ENCODE data around the gene INSC.

DNA sequence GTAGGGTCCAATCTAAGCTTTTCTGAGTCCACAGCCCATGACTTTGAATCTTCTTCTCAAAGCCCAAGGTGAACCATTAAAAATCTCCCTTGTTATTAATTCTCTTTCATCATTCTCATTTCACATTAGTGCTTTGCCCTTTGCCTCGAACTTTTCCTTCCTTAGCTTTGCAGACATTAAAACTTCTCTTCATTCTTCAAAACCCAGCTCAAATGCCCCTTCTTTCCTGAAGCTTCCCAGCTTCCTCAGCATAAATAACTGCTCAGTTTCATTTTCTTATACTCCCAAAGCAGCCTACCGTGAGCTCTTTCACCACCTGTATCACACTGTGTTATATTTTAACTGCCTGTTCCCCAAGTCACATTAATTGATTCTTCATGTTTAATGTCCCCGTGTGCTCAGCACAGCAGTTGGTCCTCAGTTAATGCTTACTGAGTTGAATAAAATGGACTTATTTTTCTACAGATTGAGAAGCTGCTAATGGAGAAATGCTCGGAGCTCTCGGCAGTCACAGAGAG is 62.0 kb downstream of the INSC start:
- TF ChIP-seq JUN (IDR thresholded peaks at IDR 0.05; ENCODE audit: low read depth, low read length): no peak
- TF ChIP-seq, protein P1, sequence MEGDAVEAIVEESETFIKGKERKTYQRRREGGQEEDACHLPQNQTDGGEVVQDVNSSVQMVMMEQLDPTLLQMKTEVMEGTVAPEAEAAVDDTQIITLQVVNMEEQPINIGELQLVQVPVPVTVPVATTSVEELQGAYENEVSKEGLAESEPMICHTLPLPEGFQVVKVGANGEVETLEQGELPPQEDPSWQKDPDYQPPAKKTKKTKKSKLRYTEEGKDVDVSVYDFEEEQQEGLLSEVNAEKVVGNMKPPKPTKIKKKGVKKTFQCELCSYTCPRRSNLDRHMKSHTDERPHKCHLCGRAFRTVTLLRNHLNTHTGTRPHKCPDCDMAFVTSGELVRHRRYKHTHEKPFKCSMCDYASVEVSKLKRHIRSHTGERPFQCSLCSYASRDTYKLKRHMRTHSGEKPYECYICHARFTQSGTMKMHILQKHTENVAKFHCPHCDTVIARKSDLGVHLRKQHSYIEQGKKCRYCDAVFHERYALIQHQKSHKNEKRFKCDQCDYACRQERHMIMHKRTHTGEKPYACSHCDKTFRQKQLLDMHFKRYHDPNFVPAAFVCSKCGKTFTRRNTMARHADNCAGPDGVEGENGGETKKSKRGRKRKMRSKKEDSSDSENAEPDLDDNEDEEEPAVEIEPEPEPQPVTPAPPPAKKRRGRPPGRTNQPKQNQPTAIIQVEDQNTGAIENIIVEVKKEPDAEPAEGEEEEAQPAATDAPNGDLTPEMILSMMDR (IDR thresholded peaks at IDR 0.05; ENCODE audit: control extremely low read depth in 1 of 3, insufficient read depth in 1 of 3, low read depth in 1 of 3, low read length in 3 of 3): no peak
- TF ChIP-seq POLR2A (IDR thresholded peaks at IDR 0.05; ENCODE audit: control extremely low read depth in 1 of 2, low read depth in 2 of 2, low read length in 2 of 2): no peak
